Measurements from ENCODE around the gene NAALADL1. TPM values are rescaled to one million over a fixed set of nuclear protein-coding genes. Genes with fewer than 3 reads are reported as not detected.

The NAALADL1 gene
- total and polyA plus RNA-seq, 9 of the 15 experiments (the other 6 are each of a cell fraction or from before 2014, with no cell fraction given): 0.06 to 0.72 (median 0.22) TPM; not detected in 4

DNA sequence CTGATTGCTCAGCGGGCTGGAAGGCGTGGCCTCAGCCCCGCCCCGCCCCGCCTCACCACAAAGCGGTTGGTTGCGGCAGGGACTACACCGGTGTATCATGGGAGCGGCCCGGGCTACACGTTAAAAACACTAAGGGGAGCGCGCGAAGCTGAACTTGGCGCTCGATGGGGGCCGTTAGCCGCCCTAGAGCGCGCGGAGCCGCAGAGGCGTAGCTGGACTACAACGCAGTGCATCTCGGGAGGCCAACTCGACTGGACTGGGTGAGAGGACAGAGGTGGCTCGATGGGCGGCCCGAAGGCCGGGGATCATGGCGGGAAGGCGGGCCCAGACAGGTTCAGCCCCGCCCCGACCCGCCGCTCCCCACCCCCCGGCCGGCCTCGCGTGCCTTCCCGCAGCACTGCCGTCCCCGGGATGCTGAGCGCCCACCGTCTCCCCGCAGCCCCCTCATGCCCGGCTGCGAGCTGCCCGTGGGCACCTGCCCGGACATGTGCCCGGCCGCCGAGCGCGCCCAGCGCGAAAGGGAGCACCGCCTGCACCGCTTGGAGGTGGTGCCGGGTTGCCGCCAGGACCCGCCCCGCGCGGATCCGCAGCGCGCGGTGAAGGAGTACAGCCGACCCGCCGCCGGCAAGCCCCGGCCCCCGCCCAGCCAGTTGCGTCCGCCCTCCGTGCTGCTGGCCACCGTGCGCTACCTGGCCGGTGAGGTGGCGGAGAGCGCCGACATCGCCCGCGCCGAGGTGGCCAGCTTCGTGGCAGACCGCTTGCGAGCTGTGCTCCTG is 17.3 kb downstream of the NAALADL1 start, which contains the start of gene SAC3D1 (continued):
- TF ChIP-seq SMARCC2 (IDR thresholded peaks at IDR 0.05; ENCODE audit: low read depth) (no peak), CC2D1A (IDR thresholded peaks at IDR 0.05) (no peak), ZSCAN32 (CRISPR knock-in tag; IDR thresholded peaks at IDR 0.05) (no peak), NFIC (IDR thresholded peaks at IDR 0.05) (0 out of 2 replicates have a peak, but pooled peaks have one; percentile 3), EP400 (IDR thresholded peaks at IDR 0.05) (peak; percentile 93), ZBTB49 (CRISPR knock-in tag; IDR thresholded peaks at IDR 0.05; ENCODE audit: borderline replicate concordance) (no peak), CCNT2 (IDR thresholded peaks at IDR 0.05; ENCODE audit: borderline replicate concordance, extremely low read depth, insufficient read length, low read depth, low read length) (peak; percentile 12), CBFB (CRISPR knock-in tag; IDR thresholded peaks at IDR 0.05) (no peak), LEF1 (IDR thresholded peaks at IDR 0.05) (no peak), TAF9B (IDR thresholded peaks at IDR 0.05; ENCODE audit: partially characterized antibody) (no peak), GATA2 (CRISPR knock-in tag; IDR thresholded peaks at IDR 0.05) (no peak)
- TF ChIP-seq, protein P1, sequence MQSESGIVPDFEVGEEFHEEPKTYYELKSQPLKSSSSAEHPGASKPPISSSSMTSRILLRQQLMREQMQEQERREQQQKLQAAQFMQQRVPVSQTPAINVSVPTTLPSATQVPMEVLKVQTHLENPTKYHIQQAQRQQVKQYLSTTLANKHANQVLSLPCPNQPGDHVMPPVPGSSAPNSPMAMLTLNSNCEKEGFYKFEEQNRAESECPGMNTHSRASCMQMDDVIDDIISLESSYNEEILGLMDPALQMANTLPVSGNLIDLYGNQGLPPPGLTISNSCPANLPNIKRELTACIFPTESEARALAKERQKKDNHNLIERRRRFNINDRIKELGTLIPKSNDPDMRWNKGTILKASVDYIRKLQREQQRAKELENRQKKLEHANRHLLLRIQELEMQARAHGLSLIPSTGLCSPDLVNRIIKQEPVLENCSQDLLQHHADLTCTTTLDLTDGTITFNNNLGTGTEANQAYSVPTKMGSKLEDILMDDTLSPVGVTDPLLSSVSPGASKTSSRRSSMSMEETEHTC (IDR thresholded peaks at IDR 0.05): no peak
- TF ChIP-seq, protein P2, sequence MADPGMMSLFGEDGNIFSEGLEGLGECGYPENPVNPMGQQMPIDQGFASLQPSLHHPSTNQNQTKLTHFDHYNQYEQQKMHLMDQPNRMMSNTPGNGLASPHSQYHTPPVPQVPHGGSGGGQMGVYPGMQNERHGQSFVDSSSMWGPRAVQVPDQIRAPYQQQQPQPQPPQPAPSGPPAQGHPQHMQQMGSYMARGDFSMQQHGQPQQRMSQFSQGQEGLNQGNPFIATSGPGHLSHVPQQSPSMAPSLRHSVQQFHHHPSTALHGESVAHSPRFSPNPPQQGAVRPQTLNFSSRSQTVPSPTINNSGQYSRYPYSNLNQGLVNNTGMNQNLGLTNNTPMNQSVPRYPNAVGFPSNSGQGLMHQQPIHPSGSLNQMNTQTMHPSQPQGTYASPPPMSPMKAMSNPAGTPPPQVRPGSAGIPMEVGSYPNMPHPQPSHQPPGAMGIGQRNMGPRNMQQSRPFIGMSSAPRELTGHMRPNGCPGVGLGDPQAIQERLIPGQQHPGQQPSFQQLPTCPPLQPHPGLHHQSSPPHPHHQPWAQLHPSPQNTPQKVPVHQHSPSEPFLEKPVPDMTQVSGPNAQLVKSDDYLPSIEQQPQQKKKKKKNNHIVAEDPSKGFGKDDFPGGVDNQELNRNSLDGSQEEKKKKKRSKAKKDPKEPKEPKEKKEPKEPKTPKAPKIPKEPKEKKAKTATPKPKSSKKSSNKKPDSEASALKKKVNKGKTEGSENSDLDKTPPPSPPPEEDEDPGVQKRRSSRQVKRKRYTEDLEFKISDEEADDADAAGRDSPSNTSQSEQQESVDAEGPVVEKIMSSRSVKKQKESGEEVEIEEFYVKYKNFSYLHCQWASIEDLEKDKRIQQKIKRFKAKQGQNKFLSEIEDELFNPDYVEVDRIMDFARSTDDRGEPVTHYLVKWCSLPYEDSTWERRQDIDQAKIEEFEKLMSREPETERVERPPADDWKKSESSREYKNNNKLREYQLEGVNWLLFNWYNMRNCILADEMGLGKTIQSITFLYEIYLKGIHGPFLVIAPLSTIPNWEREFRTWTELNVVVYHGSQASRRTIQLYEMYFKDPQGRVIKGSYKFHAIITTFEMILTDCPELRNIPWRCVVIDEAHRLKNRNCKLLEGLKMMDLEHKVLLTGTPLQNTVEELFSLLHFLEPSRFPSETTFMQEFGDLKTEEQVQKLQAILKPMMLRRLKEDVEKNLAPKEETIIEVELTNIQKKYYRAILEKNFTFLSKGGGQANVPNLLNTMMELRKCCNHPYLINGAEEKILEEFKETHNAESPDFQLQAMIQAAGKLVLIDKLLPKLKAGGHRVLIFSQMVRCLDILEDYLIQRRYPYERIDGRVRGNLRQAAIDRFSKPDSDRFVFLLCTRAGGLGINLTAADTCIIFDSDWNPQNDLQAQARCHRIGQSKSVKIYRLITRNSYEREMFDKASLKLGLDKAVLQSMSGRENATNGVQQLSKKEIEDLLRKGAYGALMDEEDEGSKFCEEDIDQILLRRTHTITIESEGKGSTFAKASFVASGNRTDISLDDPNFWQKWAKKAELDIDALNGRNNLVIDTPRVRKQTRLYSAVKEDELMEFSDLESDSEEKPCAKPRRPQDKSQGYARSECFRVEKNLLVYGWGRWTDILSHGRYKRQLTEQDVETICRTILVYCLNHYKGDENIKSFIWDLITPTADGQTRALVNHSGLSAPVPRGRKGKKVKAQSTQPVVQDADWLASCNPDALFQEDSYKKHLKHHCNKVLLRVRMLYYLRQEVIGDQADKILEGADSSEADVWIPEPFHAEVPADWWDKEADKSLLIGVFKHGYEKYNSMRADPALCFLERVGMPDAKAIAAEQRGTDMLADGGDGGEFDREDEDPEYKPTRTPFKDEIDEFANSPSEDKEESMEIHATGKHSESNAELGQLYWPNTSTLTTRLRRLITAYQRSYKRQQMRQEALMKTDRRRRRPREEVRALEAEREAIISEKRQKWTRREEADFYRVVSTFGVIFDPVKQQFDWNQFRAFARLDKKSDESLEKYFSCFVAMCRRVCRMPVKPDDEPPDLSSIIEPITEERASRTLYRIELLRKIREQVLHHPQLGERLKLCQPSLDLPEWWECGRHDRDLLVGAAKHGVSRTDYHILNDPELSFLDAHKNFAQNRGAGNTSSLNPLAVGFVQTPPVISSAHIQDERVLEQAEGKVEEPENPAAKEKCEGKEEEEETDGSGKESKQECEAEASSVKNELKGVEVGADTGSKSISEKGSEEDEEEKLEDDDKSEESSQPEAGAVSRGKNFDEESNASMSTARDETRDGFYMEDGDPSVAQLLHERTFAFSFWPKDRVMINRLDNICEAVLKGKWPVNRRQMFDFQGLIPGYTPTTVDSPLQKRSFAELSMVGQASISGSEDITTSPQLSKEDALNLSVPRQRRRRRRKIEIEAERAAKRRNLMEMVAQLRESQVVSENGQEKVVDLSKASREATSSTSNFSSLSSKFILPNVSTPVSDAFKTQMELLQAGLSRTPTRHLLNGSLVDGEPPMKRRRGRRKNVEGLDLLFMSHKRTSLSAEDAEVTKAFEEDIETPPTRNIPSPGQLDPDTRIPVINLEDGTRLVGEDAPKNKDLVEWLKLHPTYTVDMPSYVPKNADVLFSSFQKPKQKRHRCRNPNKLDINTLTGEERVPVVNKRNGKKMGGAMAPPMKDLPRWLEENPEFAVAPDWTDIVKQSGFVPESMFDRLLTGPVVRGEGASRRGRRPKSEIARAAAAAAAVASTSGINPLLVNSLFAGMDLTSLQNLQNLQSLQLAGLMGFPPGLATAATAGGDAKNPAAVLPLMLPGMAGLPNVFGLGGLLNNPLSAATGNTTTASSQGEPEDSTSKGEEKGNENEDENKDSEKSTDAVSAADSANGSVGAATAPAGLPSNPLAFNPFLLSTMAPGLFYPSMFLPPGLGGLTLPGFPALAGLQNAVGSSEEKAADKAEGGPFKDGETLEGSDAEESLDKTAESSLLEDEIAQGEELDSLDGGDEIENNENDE (IDR thresholded peaks at IDR 0.05; ENCODE audit: low read depth, low read length): no peak

All from K562 (cell line).